ENCODE data around the gene BOC.

Gene BOC

DNA sequence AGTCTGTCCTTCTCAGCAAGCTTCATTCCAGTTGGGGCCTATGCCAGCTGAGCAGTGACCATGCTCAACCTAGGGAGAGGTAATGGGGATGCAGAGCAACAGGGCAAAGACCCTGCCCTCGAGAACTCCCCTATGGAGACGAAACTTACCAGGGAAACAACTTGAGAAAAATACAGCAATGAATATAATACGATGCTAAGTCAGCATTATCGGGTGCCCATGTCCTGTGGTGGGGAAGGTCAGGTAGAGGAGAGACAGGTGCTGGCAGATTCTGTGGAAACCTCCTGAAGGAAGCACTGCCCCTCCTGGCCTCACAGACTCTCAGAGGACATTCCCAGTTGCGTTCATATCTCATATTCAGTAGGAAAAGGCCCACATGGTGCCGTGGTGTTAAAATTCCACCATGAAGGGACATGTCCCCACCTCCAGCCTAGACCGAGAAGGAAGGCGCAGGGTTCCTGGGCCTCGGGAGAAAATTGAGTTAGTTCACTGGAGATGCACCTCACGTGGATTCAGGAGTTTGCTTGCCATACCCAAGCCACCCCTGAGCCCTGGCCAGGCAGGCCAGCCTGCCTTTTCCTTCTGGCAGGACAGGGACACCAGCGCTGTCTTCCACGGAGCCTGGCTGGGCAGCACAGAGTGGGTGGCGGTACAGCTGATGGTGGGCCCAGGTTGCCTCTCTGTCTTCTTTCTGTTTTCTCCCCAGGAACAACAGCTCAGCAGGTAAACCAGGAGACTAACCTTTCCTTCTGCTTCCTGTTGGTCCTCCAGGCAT, 62.4 kb downstream of the BOC start:
- TF ChIP-seq EZH2 (IDR thresholded peaks at IDR 0.05; ENCODE audit: borderline replicate concordance, low read depth, low read length, severe bottlenecking) (no peak), CTCF (IDR thresholded peaks at IDR 0.05; ENCODE audit: borderline replicate concordance, extremely low read depth, low read length, poor library complexity, severe bottlenecking) (no peak)
- Histone ChIP-seq H3K9me3 (ENCODE audit: insufficient read depth, low read length, severe bottlenecking) (no peaks in the 10 kb centered on the region), H3K79me2 (ENCODE audit: insufficient read depth, low read length) (no peaks in the 10 kb centered on the region), H2AFZ (ENCODE audit: low read depth, low read length) (no peak overlapping the region), H3K4me2 (ENCODE audit: insufficient read depth, low read length) (no peak overlapping the region), H3K36me3 (ENCODE audit: insufficient read depth, low read length) (no peaks in the 10 kb centered on the region), H3K27me3 (ENCODE audit: insufficient read depth, low read length, poor library complexity) (no peaks in the 10 kb centered on the region), H4K20me1 (ENCODE audit: insufficient read depth, low read length) (no peaks in the 10 kb centered on the region), H3K4me3 (ENCODE audit: low read depth in 1 of 2, low read length in 2 of 2) (no peak overlapping the region), H3K27ac (ENCODE audit: low read length) (no peak overlapping the region), H3K9ac (ENCODE audit: low read depth, low read length) (no peak overlapping the region), H3K4me1 (ENCODE audit: insufficient read depth, low read length) (no peaks in the 10 kb centered on the region)
- DNase-seq (no peak), ATAC-seq (ENCODE audit: insufficient read depth, low read depth) (no peak)

GRCh38 chr3:113274425-113275257, 63.3 kb downstream of the BOC start:
- Histone ChIP-seq H3K4me2 (ENCODE audit: insufficient read depth, low read length) (no peak overlapping the region), H3K27ac (ENCODE audit: low read length) (no peak overlapping the region), H3K36me3 (ENCODE audit: insufficient read depth, low read length) (no peaks in the 10 kb centered on the region), H3K79me2 (ENCODE audit: insufficient read depth, low read length) (no peaks in the 10 kb centered on the region), H3K4me3 (ENCODE audit: low read depth in 1 of 2, low read length in 2 of 2) (no peak overlapping the region), H3K27me3 (ENCODE audit: insufficient read depth, low read length, poor library complexity) (no peaks in the 10 kb centered on the region), H3K4me1 (ENCODE audit: insufficient read depth, low read length) (no peaks in the 10 kb centered on the region), H3K9ac (ENCODE audit: low read depth, low read length) (no peak overlapping the region), H2AFZ (ENCODE audit: low read depth, low read length) (no peak overlapping the region), H4K20me1 (ENCODE audit: insufficient read depth, low read length) (no peaks in the 10 kb centered on the region), H3K9me3 (ENCODE audit: insufficient read depth, low read length, severe bottlenecking) (no peaks in the 10 kb centered on the region)
- no peak for ATAC-seq (ENCODE audit: insufficient read depth, low read depth)
- TF ChIP-seq EZH2 (IDR thresholded peaks at IDR 0.05; ENCODE audit: borderline replicate concordance, low read depth, low read length, severe bottlenecking) (no peak), CTCF (IDR thresholded peaks at IDR 0.05; ENCODE audit: borderline replicate concordance, extremely low read depth, low read length, poor library complexity, severe bottlenecking) (no peak)
- no peak for DNase-seq

DNA sequence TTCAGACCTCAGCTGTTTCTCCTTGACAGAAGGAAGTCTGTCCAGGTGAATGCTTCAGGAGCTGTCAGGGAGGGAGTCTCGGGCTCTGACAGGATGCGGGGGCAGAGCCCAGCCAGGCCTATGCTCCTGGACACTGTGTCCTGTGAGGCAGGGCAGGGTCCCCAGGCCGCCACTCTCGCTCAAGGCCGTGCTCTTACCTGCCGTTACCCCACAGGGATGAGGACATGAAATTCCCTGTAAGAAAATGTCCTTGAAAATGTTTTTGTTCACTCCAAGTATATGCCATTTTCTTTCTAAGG, 63.9 kb downstream of the BOC start:
- no peaks in the 10 kb centered on the region for H3K36me3 ChIP-seq (ENCODE audit: insufficient read depth, low read length)
- no peak overlapping the region for H3K4me2 ChIP-seq (ENCODE audit: insufficient read depth, low read length)
- DNase-seq (no peak), ATAC-seq (ENCODE audit: insufficient read depth, low read depth) (no peak)
- H3K79me2 ChIP-seq (ENCODE audit: insufficient read depth, low read length), result no peaks in the 10 kb centered on the region
- no peaks in the 10 kb centered on the region for H3K4me1 ChIP-seq (ENCODE audit: insufficient read depth, low read length)
- no peaks in the 10 kb centered on the region for H3K9me3 ChIP-seq (ENCODE audit: insufficient read depth, low read length, severe bottlenecking)
- H3K27me3 ChIP-seq (ENCODE audit: insufficient read depth, low read length, poor library complexity), result no peaks in the 10 kb centered on the region
- no peak overlapping the region for H3K9ac ChIP-seq (ENCODE audit: low read depth, low read length)
- no peak overlapping the region for H3K27ac ChIP-seq (ENCODE audit: low read length)
- no peak overlapping the region for H2AFZ ChIP-seq (ENCODE audit: low read depth, low read length)
- H4K20me1 ChIP-seq (ENCODE audit: insufficient read depth, low read length), result no peaks in the 10 kb centered on the region
- no peak overlapping the region for H3K4me3 ChIP-seq (ENCODE audit: low read depth in 1 of 2, low read length in 2 of 2)
- no peak for TF ChIP-seq EZH2 (IDR thresholded peaks at IDR 0.05; ENCODE audit: borderline replicate concordance, low read depth, low read length, severe bottlenecking)
- no peak for TF ChIP-seq CTCF (IDR thresholded peaks at IDR 0.05; ENCODE audit: borderline replicate concordance, extremely low read depth, low read length, poor library complexity, severe bottlenecking)
